Trophoblast cell (in vitro differentiated cells and primary cell): ENCODE data around the gene KRTAP10-7.

Experiments
- DNase-seq, 2 donors: peaks; one replicate each; pipeline ENCODE4 v3.0.0-alpha.2; 2016
- H2AFZ ChIP-seq: 2 replicates; pipeline ENCODE4 v1.6.1; 2013; ENCODE audit warnings: low read length, moderate library complexity, mild to moderate bottlenecking; ENCODE audit not compliant: insufficient read depth, poor library complexity
- H2AK5ac ChIP-seq: 2 replicates; pipeline ENCODE4 v1.6.1; 2013; ENCODE audit warnings: mild to moderate bottlenecking, low read length
- H2BK120ac ChIP-seq: 2 replicates; pipeline ENCODE4 v1.6.1; 2013; ENCODE audit warnings: low read length, mild to moderate bottlenecking, moderate library complexity; ENCODE audit not compliant: insufficient read depth, poor library complexity
- H2BK12ac ChIP-seq: 2 replicates; pipeline ENCODE4 v1.6.1; 2013; ENCODE audit warnings: mild to moderate bottlenecking, low read length, moderate library complexity
- H2BK5ac ChIP-seq: 2 replicates; pipeline ENCODE4 v1.6.1; 2013; ENCODE audit warnings: low read length, low read depth, moderate library complexity, mild to moderate bottlenecking; ENCODE audit not compliant: poor library complexity
- H3K14ac ChIP-seq: 2 replicates; pipeline ENCODE4 v1.6.1; 2013; ENCODE audit warnings: mild to moderate bottlenecking, low read length
- H3K18ac ChIP-seq: 2 replicates; pipeline ENCODE4 v1.6.1; 2013; ENCODE audit warnings: mild to moderate bottlenecking, low read length
- H3K23ac ChIP-seq: 2 replicates; pipeline ENCODE4 v1.6.1; 2013; ENCODE audit warnings: low read length
- H3K27ac ChIP-seq: 2 replicates; pipeline ENCODE4 v1.5.1; 2013; ENCODE audit warnings: low read depth, mild to moderate bottlenecking, inconsistent platforms, low read length, moderate library complexity
- H3K27me3 ChIP-seq: 2 replicates; pipeline ENCODE4 v1.6.1; 2013; ENCODE audit warnings: inconsistent platforms, mild to moderate bottlenecking, low read length, moderate library complexity; ENCODE audit not compliant: insufficient read depth
- H3K36me3 ChIP-seq, 2 experiments: 1 replicate in 1 of 2; 2 replicates in 1 of 2; pipeline ENCODE4 v1.6.1; 2013; ENCODE audit warnings: low read length in 2 of 2, mild to moderate bottlenecking in 2 of 2, moderate library complexity in 1 of 2; ENCODE audit not compliant: insufficient read depth in 2 of 2, control insufficient read depth in 1 of 2
- H3K4ac ChIP-seq: 2 replicates; pipeline ENCODE4 v1.6.1; 2013; ENCODE audit warnings: low read depth, mild to moderate bottlenecking, low read length, moderate library complexity
- H3K4me1 ChIP-seq, 2 experiments: 1 replicate in 1 of 2; 2 replicates in 1 of 2; pipeline ENCODE4 v1.6.1; 2013; ENCODE audit warnings: low read length in 2 of 2, mild to moderate bottlenecking in 2 of 2, moderate library complexity in 1 of 2; ENCODE audit not compliant: insufficient read depth in 2 of 2, control insufficient read depth in 1 of 2
- H3K4me2 ChIP-seq: 2 replicates; pipeline ENCODE4 v1.6.1; 2013; ENCODE audit warnings: inconsistent platforms, mild to moderate bottlenecking, low read length, moderate library complexity
- H3K4me3 ChIP-seq: 2 replicates; pipeline ENCODE4 v1.5.1; 2013; ENCODE audit warnings: mild to moderate bottlenecking, low read depth, low read length, inconsistent platforms
- H3K79me1 ChIP-seq: one replicate; pipeline ENCODE4 v1.6.1; 2013; ENCODE audit warnings: low read length
- H3K79me2 ChIP-seq: 2 replicates; pipeline ENCODE4 v1.6.1; 2013; ENCODE audit warnings: low read length, mild to moderate bottlenecking; ENCODE audit not compliant: control insufficient read depth, insufficient read depth, poor library complexity
- H3K9ac ChIP-seq: 2 replicates; pipeline ENCODE4 v1.6.1; 2013; ENCODE audit warnings: mild to moderate bottlenecking, low read length
- H3K9me3 ChIP-seq: 2 replicates; pipeline ENCODE4 v1.6.1; 2013; ENCODE audit warnings: low read depth, mild to moderate bottlenecking, control low read depth, inconsistent platforms, low read length; ENCODE audit not compliant: insufficient read depth
- H4K12ac ChIP-seq: 2 replicates; pipeline ENCODE4 v1.6.1; 2013; ENCODE audit warnings: low read depth, mild to moderate bottlenecking, low read length, moderate library complexity
- H4K8ac ChIP-seq: 2 replicates; pipeline ENCODE4 v1.6.1; 2013; ENCODE audit warnings: low read depth, mild to moderate bottlenecking, low read length, moderate library complexity
- H4K91ac ChIP-seq: one replicate; pipeline ENCODE4 v1.6.1; 2013; ENCODE audit warnings: low read depth, mild to moderate bottlenecking, low read length, moderate library complexity
- WGBS: extraction: QIAGEN DNeasy Blood & Tissue Kit; methylation state at CpG from one replicate; pipeline ENCODE4 v1.1.7; 2013; ENCODE audit warnings: missing lambda C conversion rate; ENCODE audit not compliant: insufficient read length, insufficient coverage; ENCODE audit errors: extremely low coverage; 5-methylcytosine and 5-hydroxymethylcytosine counted together

The KRTAP10-7 gene

GRCh38 chr21:44628707-44629391, 28.5 kb downstream of the KRTAP10-7 start:
- H3K9me3 ChIP-seq = peaks cover 7% of the 10 kb centered on the region
- H4K8ac ChIP-seq = no peak overlapping the region
- H4K12ac ChIP-seq = no peak overlapping the region
- no peaks in the 10 kb centered on the region for H3K79me1 ChIP-seq
- H3K4me1 ChIP-seq = no peaks in the 10 kb centered on the region
- H3K9ac ChIP-seq = no peak overlapping the region
- H2BK120ac ChIP-seq = no peak overlapping the region
- H3K4me2 ChIP-seq = no peak overlapping the region
- WGBS = no CpG with 5 or more reads among the region's 18 CpGs
- H3K36me3 ChIP-seq = no peaks in the 10 kb centered on the region
- no peak overlapping the region for H4K91ac ChIP-seq
- H3K4me3 ChIP-seq = no peak overlapping the region
- H3K4ac ChIP-seq = no peak overlapping the region
- DNase-seq = no peak
- no peaks in the 10 kb centered on the region for H3K27me3 ChIP-seq
- H2BK5ac ChIP-seq = no peak overlapping the region
- H2BK12ac ChIP-seq = no peak overlapping the region
- H3K14ac ChIP-seq = no peak overlapping the region
- no peak overlapping the region for H3K27ac ChIP-seq
- H3K18ac ChIP-seq = no peak overlapping the region
- no peaks in the 10 kb centered on the region for H3K79me2 ChIP-seq
- no peak overlapping the region for H2AK5ac ChIP-seq
- H2AFZ ChIP-seq = no peak overlapping the region
- no peak overlapping the region for H3K23ac ChIP-seq

GRCh38 chr21:44630440-44630839, 30.0 kb downstream of the KRTAP10-7 start:
- no peak for DNase-seq
- H2BK12ac ChIP-seq = no peak overlapping the region

GRCh38 chr21:44632067-44632466, 31.7 kb downstream of the KRTAP10-7 start:
- H3K18ac ChIP-seq = no peak overlapping the region
- H3K79me2 ChIP-seq = no peaks in the 10 kb centered on the region
- H3K27me3 ChIP-seq = no peaks in the 10 kb centered on the region
- no peak overlapping the region for H4K91ac ChIP-seq
- no peaks in the 10 kb centered on the region for H3K79me1 ChIP-seq
- no CpG with 5 or more reads among the region's 1 CpG for WGBS
- no peak for DNase-seq
- no peak overlapping the region for H2BK5ac ChIP-seq
- no peak overlapping the region for H3K27ac ChIP-seq
- H3K4ac ChIP-seq = no peak overlapping the region
- H3K23ac ChIP-seq = no peak overlapping the region
- H2AFZ ChIP-seq = no peak overlapping the region
- H4K8ac ChIP-seq = no peak overlapping the region
- H2BK12ac ChIP-seq = no peak overlapping the region
- no peaks in the 10 kb centered on the region for H3K36me3 ChIP-seq
- no peak overlapping the region for H2BK120ac ChIP-seq
- no peaks in the 10 kb centered on the region for H3K4me1 ChIP-seq
- no peak overlapping the region for H4K12ac ChIP-seq
- no peak overlapping the region for H3K14ac ChIP-seq
- H3K4me3 ChIP-seq = no peak overlapping the region
- no peak overlapping the region for H2AK5ac ChIP-seq
- no peaks in the 10 kb centered on the region for H3K9me3 ChIP-seq
- H3K9ac ChIP-seq = no peak overlapping the region
- H3K4me2 ChIP-seq = no peak overlapping the region

More at GRCh38 chr21:44630440-44630839, 30.0 kb downstream of the KRTAP10-7 start:
- no peak overlapping the region for H3K14ac ChIP-seq
- no peak overlapping the region for H4K91ac ChIP-seq
- H2BK120ac ChIP-seq = no peak overlapping the region
- no peaks in the 10 kb centered on the region for H3K36me3 ChIP-seq
- no peak overlapping the region for H3K9ac ChIP-seq
- H3K18ac ChIP-seq = no peak overlapping the region
- H4K12ac ChIP-seq = no peak overlapping the region
- H2BK5ac ChIP-seq = no peak overlapping the region
- no CpG with 5 or more reads among the region's 2 CpGs for WGBS
- H3K4ac ChIP-seq = no peak overlapping the region
- no peak overlapping the region for H4K8ac ChIP-seq
- H3K79me2 ChIP-seq = no peaks in the 10 kb centered on the region
- no peak overlapping the region for H3K27ac ChIP-seq
- no peak overlapping the region for H3K4me2 ChIP-seq
- no peaks in the 10 kb centered on the region for H3K79me1 ChIP-seq
- no peaks in the 10 kb centered on the region for H3K4me1 ChIP-seq
- H2AK5ac ChIP-seq = no peak overlapping the region
- no peak overlapping the region for H2AFZ ChIP-seq
- H3K9me3 ChIP-seq = peaks cover 7% of the 10 kb centered on the region
- no peak overlapping the region for H3K4me3 ChIP-seq
- no peaks in the 10 kb centered on the region for H3K27me3 ChIP-seq
- no peak overlapping the region for H3K23ac ChIP-seq

GRCh38 chr21:44636209-44637017, 36.0 kb downstream of the KRTAP10-7 start:
- Histone ChIP-seq H2AFZ (no peak overlapping the region), H2BK120ac (no peak overlapping the region), H3K23ac (no peak overlapping the region), H4K8ac (no peak overlapping the region), H3K9me3 (no peaks in the 10 kb centered on the region), H2BK12ac (no peak overlapping the region), H3K9ac (no peak overlapping the region), H2BK5ac (no peak overlapping the region), H3K4me1 (no peaks in the 10 kb centered on the region), H2AK5ac (no peak overlapping the region), H3K18ac (no peak overlapping the region), H4K12ac (no peak overlapping the region), H3K79me2 (no peaks in the 10 kb centered on the region), H3K27ac (no peak overlapping the region), H3K4me2 (no peak overlapping the region), H3K4ac (no peak overlapping the region), H3K4me3 (no peak overlapping the region), H3K36me3 (no peaks in the 10 kb centered on the region), H3K79me1 (no peaks in the 10 kb centered on the region), H4K91ac (no peak overlapping the region), H3K27me3 (no peaks in the 10 kb centered on the region), H3K14ac (no peak overlapping the region)
- no CpG with 5 or more reads among the region's 15 CpGs for WGBS
- no peak for DNase-seq
